ENCODE measurements around the gene ZFP64. TPM values are rescaled to one million over a fixed set of nuclear protein-coding genes. Genes with fewer than 3 reads are reported as not detected.

Gene ZFP64
- total RNA-seq, 3 donors from 2014 or later (not counting 1 experiment from before 2014, with no cell fraction given), result 11.7 to 14.8 (median 13.9) TPM

- no peaks in the 10 kb centered on the region for H3K36me3 ChIP-seq (ENCODE audit: control insufficient read depth, insufficient read depth, low read length)
- Mint-ChIP-seq H3K4me3 (peak overlapping the region; percentile 88), H3K27me3 (ENCODE audit: low read depth in 2 of 2) (peaks cover 16 to 24% of the 10 kb centered on the region in 2 donors), H3K9me3 (no peaks in the 10 kb centered on the region), H3K36me3 (no peaks in the 10 kb centered on the region), H3K4me1 (peaks cover 15 to 27% of the 10 kb centered on the region in 2 donors), H3K27ac (no peak overlapping the region)
- no peak overlapping the region for H3K27ac ChIP-seq (ENCODE audit: low read length)
- ATAC-seq (peak; percentile 53 to 69 (median 55)), DNase-seq (peak in 1 of 2 donors; percentile 10)
- no peak for TF ChIP-seq CTCF (IDR thresholded peaks at IDR 0.05)
- peaks cover 26% of the 10 kb centered on the region for H3K27me3 ChIP-seq (ENCODE audit: control insufficient read depth, insufficient read depth, low read length)
- peaks cover 8% of the 10 kb centered on the region for H3K9me3 ChIP-seq (ENCODE audit: control insufficient read depth, insufficient read depth, low read length)
- peak overlapping the region; percentile 11 for H3K4me3 ChIP-seq (ENCODE audit: low read length)
- peaks cover 31% of the 10 kb centered on the region for H3K4me1 ChIP-seq (ENCODE audit: control insufficient read depth, insufficient read depth, low read length)
- 2% methylated on average over 30 of the region's 33 CpGs for WGBS (ENCODE audit: insufficient coverage)
- intact Hi-C loops (cut with micrococcal nuclease), result no loop called here
Observed at GRCh38 chr20:52103913-52104545, 87.5 kb downstream of the ZFP64 start.

GRCh38 chr20:52103335-52103912 lies 88.2 kb downstream of the ZFP64 start:
- Histone ChIP-seq H3K27me3 (ENCODE audit: control insufficient read depth, insufficient read depth, low read length) (peaks cover 26% of the 10 kb centered on the region), H3K36me3 (ENCODE audit: control insufficient read depth, insufficient read depth, low read length) (no peaks in the 10 kb centered on the region), H3K27ac (ENCODE audit: low read length) (no peak overlapping the region), H3K4me3 (ENCODE audit: low read length) (peak overlapping the region; percentile 11), H3K4me1 (ENCODE audit: control insufficient read depth, insufficient read depth, low read length) (peaks cover 31% of the 10 kb centered on the region), H3K9me3 (ENCODE audit: control insufficient read depth, insufficient read depth, low read length) (peaks cover 8% of the 10 kb centered on the region)
- Mint-ChIP-seq H3K4me1 (peaks cover 15 to 27% of the 10 kb centered on the region in 2 donors), H3K4me3 (peak overlapping the region; percentile 88), H3K36me3 (no peaks in the 10 kb centered on the region), H3K27ac (no peak overlapping the region), H3K9me3 (no peaks in the 10 kb centered on the region), H3K27me3 (ENCODE audit: low read depth in 2 of 2) (peaks cover 16 to 24% of the 10 kb centered on the region in 2 donors)
- ATAC-seq, result peak in 2 of 3 donors; percentile 31 to 50
- WGBS (ENCODE audit: insufficient coverage), result 11% methylated on average over 19 of the region's 23 CpGs
- no peak for TF ChIP-seq CTCF (IDR thresholded peaks at IDR 0.05)
- intact Hi-C loops (cut with micrococcal nuclease), result no loop called here
- DNase-seq, result no peak

GRCh38 chr20:52102559-52102958 lies 89.0 kb downstream of the ZFP64 start:
- Mint-ChIP-seq H3K27me3 (ENCODE audit: low read depth in 2 of 2) (peaks cover 16 to 24% of the 10 kb centered on the region in 2 donors), H3K27ac (no peak overlapping the region), H3K4me1 (peaks cover 15 to 27% of the 10 kb centered on the region in 2 donors), H3K9me3 (no peaks in the 10 kb centered on the region), H3K4me3 (peak overlapping the region; percentile 71), H3K36me3 (no peaks in the 10 kb centered on the region)
- H3K27me3 ChIP-seq (ENCODE audit: control insufficient read depth, insufficient read depth, low read length), result peaks cover 26% of the 10 kb centered on the region
- 93% methylated on average over 2 of the region's 4 CpGs for WGBS (ENCODE audit: insufficient coverage)
- H3K9me3 ChIP-seq (ENCODE audit: control insufficient read depth, insufficient read depth, low read length), result peaks cover 8% of the 10 kb centered on the region
- DNase-seq (no peak), ATAC-seq (no peak)
- no peak for TF ChIP-seq CTCF (IDR thresholded peaks at IDR 0.05)
- peaks cover 31% of the 10 kb centered on the region for H3K4me1 ChIP-seq (ENCODE audit: control insufficient read depth, insufficient read depth, low read length)
- intact Hi-C loops (cut with micrococcal nuclease), result no loop called here
- H3K27ac ChIP-seq (ENCODE audit: low read length), result no peak overlapping the region
- H3K4me3 ChIP-seq (ENCODE audit: low read length), result no peak overlapping the region
- no peaks in the 10 kb centered on the region for H3K36me3 ChIP-seq (ENCODE audit: control insufficient read depth, insufficient read depth, low read length)
